Heart left ventricle (tissue), 16 donors: ENCODE measurements around the gene PPFIBP1. TPM values are rescaled to one million over a fixed set of nuclear protein-coding genes. Genes with fewer than 3 reads are reported as not detected.

ENCODE experiments used
- ATAC-seq, 4 donors: fragments of 200-7000 bp; cut with Tn5 transposase; one replicate each; pipeline ENCODE4 v1.9.1; 2020 to 2022; ENCODE audit warnings: moderate library complexity in 4 of 4, mild to moderate bottlenecking in 3 of 4, moderate number of reproducible peaks in 1 of 4
- DNase-seq, 5 donors: peaks; one replicate each; pipeline ENCODE4 v3.0.0-alpha.2; 2020
- H3K27ac ChIP-seq, 12 donors: fragments of 200-600 bp; sonication (generic) in 4 of 12; one replicate each; pipeline versions ENCODE4 v1.5.0 to v1.8.0; 2016 to 2022; ENCODE audit warnings: mild to moderate bottlenecking in 2 of 12
- H3K27me3 ChIP-seq, 9 donors: fragments of 200-600 bp; sonication (generic) in 2 of 9; one replicate each; pipeline versions ENCODE4 v1.5.1 to v1.8.0; 2016 to 2022; ENCODE audit warnings: mild to moderate bottlenecking in 3 of 9
- H3K36me3 ChIP-seq, 9 donors: fragments of 200-600 bp; sonication (generic) in 2 of 9; one replicate each; pipeline versions ENCODE4 v1.5.0 to v1.8.0; 2018 to 2022; ENCODE audit warnings: mild to moderate bottlenecking in 2 of 9
- H3K4me1 ChIP-seq, 12 donors: fragments of 200-600 bp; sonication (generic) in 4 of 12; one replicate each; pipeline versions ENCODE4 v1.5.0 to v1.8.0; 2016 to 2022; ENCODE audit warnings: mild to moderate bottlenecking in 3 of 12
- H3K4me3 ChIP-seq, 12 donors: fragments of 200-600 bp; sonication (generic) in 4 of 12; one replicate each; pipeline versions ENCODE4 v1.5.0 to v1.8.0; 2017 to 2022; ENCODE audit warnings: mild to moderate bottlenecking in 9 of 12, moderate library complexity in 4 of 12
- H3K9me3 ChIP-seq, 12 donors: fragments of 200-600 bp; sonication (generic) in 4 of 12; one replicate each; pipeline versions ENCODE4 v1.5.0 to v1.8.0; 2016 to 2022; ENCODE audit warnings: mild to moderate bottlenecking in 1 of 12
- CTCF ChIP-seq, 12 donors: fragments of 200-600 bp; sonication (generic) in 4 of 12; IDR thresholded peaks; one replicate each; pipeline versions ENCODE4 v1.5.0 to v1.8.0; 2018 to 2022; ENCODE audit warnings: antibody characterized with exemption in 12 of 12, mild to moderate bottlenecking in 5 of 12
- POLR2A ChIP-seq, 2 donors: fragments of 450-650 bp; IDR thresholded peaks; one replicate each; pipeline ENCODE4 v1.6.1; 2017; ENCODE audit warnings: antibody characterized with exemption in 2 of 2, mild to moderate bottlenecking in 2 of 2, moderate library complexity in 2 of 2
- WGBS, 4 donors: extraction: QIAGEN DNeasy Blood & Tissue Kit in 2 of 4; methylation state at CpG; one replicate each; pipeline versions ENCODE4 v1.1.5 to v1.1.7; 2013 to 2018; 5-methylcytosine and 5-hydroxymethylcytosine counted together
- intact Hi-C, 10 donors: fragments of 100-400 bp; cut with DNase I; formaldehyde crosslinking; loops; one replicate each; pipeline versions ENCODE4 v1.11.1 to v1.14.2; 2022
- polyA plus RNA-seq, 2 donors: library from polyadenylated mRNA; stranded (reverse); fragments of 200-250 nt; gene quantifications; one replicate each; pipeline ENCODE4 v1.2.3, GENCODE V29; 2013
- total RNA-seq, 9 donors: library from RNA; depleted of rRNA in 2 of 9; stranded (reverse); fragments of >200 nt in 2 of 9; fragmentation: NEBNext Ultra II Directional in 3 of 9; extraction: Animal tissue kit (Norgen Biotek cat#: 25700) in 3 of 9; gene quantifications; one replicate each; pipeline versions ENCODE4 v1.1.0 to v1.2.4, GENCODE V29; 2016 to 2023
- donor health status: ischemic (EF 13 %, LVEDD 7.1; RV severe dilation, severe dysfunction).
- donor health status: healthy with polysubstance abuse.
- donor health status: DM: no; HTN: yes; CAD: no.
- donor health status: DM: no; HTN: no; CAD: no.
- donor health status: ischemic (EF 25% LVEDD 6.9; RV normal size, moderate dysfunction).
- donor health status: ischemic (EF 25% LVEDD 5.7; RV mildly dilated, moderate dysfunction).
- donor health status: healthy.
- donor health status: DM: yes; HTN: yes; CAD: no.
- donor health status: ischemic (EF 35%, LVEDD 5.7; RV mildly dilated, moderate dysfunction).
- donor health status: nonischemic (EF 11% LVEDD 7.7; RV severe dilation, severe dysfunction).
- donor health status: DM: yes; HTN: yes; CAD: no.
- donor health status: PGD.
- donor health status: ischemic (EF 29% LVEDD 5.4; RV normal size, mild dysfunction).
- donor health status: nonischemic (EF 23%, LVEDD 6.1; RV moderate dilation, normal function).

PPFIBP1 gene
- total and polyA plus RNA-seq, 11 donors: 48.7 to 413 (median 265) TPM

GRCh38 chr12:27614866-27615265, 90.9 kb downstream of the PPFIBP1 start:
- H3K36me3 ChIP-seq: peaks cover 0 to 3% (median 0%) of the 10 kb centered on the region in 9 donors
- intact Hi-C loops: no loop called here
- no peaks in the 10 kb centered on the region for H3K9me3 ChIP-seq
- 94 to 97% (median 95%) methylated on average over 3 of the region's 3 CpGs for WGBS, 4 donors
- no peak for ATAC-seq
- TF ChIP-seq CTCF (IDR thresholded peaks at IDR 0.05) (no peak), POLR2A (IDR thresholded peaks at IDR 0.05) (no peak)
- H3K27me3 ChIP-seq: no peaks in the 10 kb centered on the region
- H3K27ac ChIP-seq: no peak overlapping the region
- DNase-seq: no peak
- peaks cover 11 to 77% (median 49%) of the 10 kb centered on the region in 12 donors for H3K4me1 ChIP-seq
- H3K4me3 ChIP-seq: no peak overlapping the region

GRCh38 chr12:27615331-27615891, 91.4 kb downstream of the PPFIBP1 start:
- DNase-seq (no peak), ATAC-seq (no peak)
- no peaks in the 10 kb centered on the region for H3K27me3 ChIP-seq
- peaks cover 0 to 3% (median 0%) of the 10 kb centered on the region in 9 donors for H3K36me3 ChIP-seq
- no peaks in the 10 kb centered on the region for H3K9me3 ChIP-seq
- no peak for TF ChIP-seq CTCF (IDR thresholded peaks at IDR 0.05)
- TF ChIP-seq POLR2A (IDR thresholded peaks at IDR 0.05): no peak
- H3K4me3 ChIP-seq: no peak overlapping the region
- peaks cover 11 to 77% (median 45%) of the 10 kb centered on the region in 12 donors for H3K4me1 ChIP-seq
- intact Hi-C loops: no loop called here
- H3K27ac ChIP-seq: peak overlapping the region in 2 of 12 donors; percentile 15 to 35

DNA sequence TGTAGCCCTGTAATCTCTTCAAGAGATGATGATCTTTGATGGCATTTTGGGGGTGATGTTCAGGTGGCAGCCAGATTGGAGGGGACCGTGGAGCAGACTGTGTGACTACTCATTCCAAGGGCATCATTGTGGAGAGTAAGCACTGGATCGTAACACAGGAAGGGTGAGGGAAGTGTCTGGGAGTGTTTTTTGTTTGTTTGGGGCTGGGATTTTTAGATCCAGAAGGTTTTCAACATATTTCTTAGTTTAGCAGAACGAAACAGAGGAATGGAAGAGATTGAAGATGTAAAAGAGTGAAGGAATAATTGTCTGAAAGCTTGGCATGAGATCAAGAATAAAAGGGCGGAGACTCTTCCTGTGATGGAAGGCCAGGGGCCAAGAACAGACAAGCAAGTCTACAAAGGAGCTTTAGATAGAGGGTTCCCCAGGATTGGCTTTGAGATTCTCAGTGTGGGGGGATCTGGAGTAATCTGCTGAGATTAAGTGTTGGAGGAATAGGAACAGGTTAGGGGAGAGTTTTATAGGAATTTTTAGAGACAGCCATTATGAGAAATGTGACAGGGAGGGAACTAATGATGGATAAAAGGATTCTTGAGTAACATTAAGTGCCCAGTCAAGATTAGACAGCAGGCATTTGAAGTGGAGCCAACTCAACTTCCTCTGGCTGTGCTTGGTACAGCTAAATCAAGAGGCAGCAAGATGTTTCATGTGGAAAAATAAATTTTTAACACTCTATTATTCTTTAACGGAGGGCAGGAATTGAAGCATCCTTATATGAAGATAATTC, 92.5 kb downstream of the PPFIBP1 start:
- 43 to 48% (median 44%) methylated on average over 5 of the region's 5 CpGs for WGBS, 4 donors
- Histone ChIP-seq H3K27me3 (no peaks in the 10 kb centered on the region), H3K4me3 (no peak overlapping the region), H3K4me1 (peaks cover 7 to 79% (median 39%) of the 10 kb centered on the region in 12 donors), H3K9me3 (no peaks in the 10 kb centered on the region), H3K36me3 (peaks cover 0 to 3% (median 0%) of the 10 kb centered on the region in 9 donors), H3K27ac (peak overlapping the region in 5 of 12 donors; percentile 18 to 42 (median 35))
- intact Hi-C loops: no loop called here
- no peak for DNase-seq
- ATAC-seq: peak in 2 of 4 donors; percentile 16 to 29
- no peak for TF ChIP-seq CTCF (IDR thresholded peaks at IDR 0.05)
- no peak for TF ChIP-seq POLR2A (IDR thresholded peaks at IDR 0.05)

DNA sequence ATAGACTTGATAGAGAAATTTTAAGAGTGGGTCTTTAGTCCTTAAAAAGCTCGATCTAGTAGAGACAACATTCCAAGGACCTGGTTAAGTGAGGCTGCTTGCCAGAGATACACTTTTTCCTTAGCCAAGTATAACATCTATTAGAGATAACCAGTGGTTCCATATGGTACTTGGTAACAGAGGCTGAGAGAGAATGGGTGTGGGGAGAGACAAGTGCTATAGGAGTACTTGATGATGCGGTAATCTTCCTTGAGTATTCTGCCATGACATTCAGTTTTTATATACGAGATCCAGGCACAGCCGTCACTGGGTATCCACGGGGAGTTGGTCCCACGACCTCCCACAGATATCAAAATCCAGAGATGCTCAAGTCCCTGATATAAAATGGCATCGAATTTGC, 94.8 kb downstream of the PPFIBP1 start:
- TF ChIP-seq POLR2A (IDR thresholded peaks at IDR 0.05) (no peak), CTCF (IDR thresholded peaks at IDR 0.05) (no peak)
- no peak for ATAC-seq
- H3K27me3 ChIP-seq: no peaks in the 10 kb centered on the region
- intact Hi-C loops: no loop called here
- no peak overlapping the region for H3K4me3 ChIP-seq
- no peaks in the 10 kb centered on the region for H3K9me3 ChIP-seq
- H3K4me1 ChIP-seq: peaks cover 7 to 84% (median 48%) of the 10 kb centered on the region in 12 donors
- DNase-seq: no peak
- WGBS, 4 donors: 65 to 78% (median 72%) methylated on average over 7 of the region's 7 CpGs
- H3K36me3 ChIP-seq: peaks cover 0 to under 1% (median 0%) of the 10 kb centered on the region in 9 donors
- peak overlapping the region in 1 of 12 donors; percentile 41 for H3K27ac ChIP-seq
